OCI-LY7 (cell line): ENCODE data around the gene ARHGAP9. TPM values are rescaled to one million over a fixed set of nuclear protein-coding genes. Genes with fewer than 3 reads are reported as not detected.

Experiments
- BruUV-seq: library from RNA; stranded (reverse); fragments of 400-500 nt; replicated peaks from 2 replicates; lab custom pipeline; 2021; lab: Mats Ljungman, UMichigan
- CTCF ChIA-PET: fragments of 300-600 bp; sonication (Branson Sonifier 250); formaldehyde crosslinking; loops from one replicate; lab custom pipeline; 2022; ENCODE audit warnings: antibody characterized with exemption; ENCODE audit not compliant: unreplicated experiment; lab: Charles Lee
- POLR2A ChIA-PET: fragments of 300-600 bp; sonication (Branson Sonifier 250); formaldehyde crosslinking; loops from one replicate; lab custom pipeline; 2022; ENCODE audit warnings: antibody characterized with exemption; lab: Charles Lee
- DNase-seq: peaks from one replicate; pipeline ENCODE4 v3.0.0-alpha.2; 2015; ENCODE audit warnings: low spot score
- H2AFZ ChIP-seq: fragments of 200-600 bp; sonication (generic), shearing (Covaris generic); 2 replicates; pipeline ENCODE4 v1.6.1; 2014; ENCODE audit warnings: mild to moderate bottlenecking, antibody characterized with exemption, low read length, moderate library complexity
- H3K27ac ChIP-seq: fragments of 200-600 bp; sonication (generic); 2 replicates; pipeline ENCODE4 v1.5.1; 2014; ENCODE audit warnings: mixed run types, low read depth, mild to moderate bottlenecking, moderate library complexity, low read length, inconsistent platforms; ENCODE audit not compliant: poor library complexity, severe bottlenecking
- H3K36me3 ChIP-seq: fragments of 200-600 bp; sonication (generic); 2 replicates; pipeline ENCODE4 v1.6.1; 2014; ENCODE audit warnings: mild to moderate bottlenecking, antibody characterized with exemption, low read length, moderate library complexity, mixed read lengths; ENCODE audit not compliant: insufficient read depth
- H3K4me1 ChIP-seq: fragments of 200-600 bp; sonication (generic); 2 replicates; pipeline ENCODE4 v1.5.1; 2014; ENCODE audit warnings: mild to moderate bottlenecking, low read length; ENCODE audit not compliant: insufficient read depth, poor library complexity, severe bottlenecking
- H3K4me2 ChIP-seq: fragments of 200-600 bp; sonication (generic); 2 replicates; pipeline ENCODE4 v1.6.1; 2014; ENCODE audit warnings: mild to moderate bottlenecking, low read length
- H3K4me3 ChIP-seq: fragments of 200-600 bp; sonication (generic); 2 replicates; pipeline ENCODE4 v1.5.1; 2014; ENCODE audit warnings: mild to moderate bottlenecking, low read depth, low read length; ENCODE audit not compliant: poor library complexity, severe bottlenecking
- H3K79me2 ChIP-seq: fragments of 200-600 bp; sonication (generic); 2 replicates; pipeline ENCODE4 v1.6.1; 2016; ENCODE audit warnings: low read depth, mild to moderate bottlenecking, low read length, moderate library complexity, mixed read lengths; ENCODE audit not compliant: insufficient read depth
- H3K9me2 ChIP-seq: fragments of 200-600 bp; sonication (generic); 2 replicates; pipeline ENCODE4 v1.6.1; 2016; ENCODE audit warnings: mild to moderate bottlenecking, low read length, mixed read lengths; ENCODE audit not compliant: insufficient read depth
- H3K9me3 ChIP-seq: fragments of 200-600 bp; sonication (generic); 2 replicates; pipeline ENCODE4 v1.6.1; 2014; ENCODE audit warnings: mild to moderate bottlenecking, mixed run types, low read length, mixed read lengths
- H4K20me1 ChIP-seq: fragments of 200-600 bp; sonication (generic); 2 replicates; pipeline ENCODE4 v1.6.1; 2014; ENCODE audit warnings: mild to moderate bottlenecking, antibody characterized with exemption, low read length, moderate library complexity, mixed read lengths; ENCODE audit not compliant: insufficient read depth
- EZH2phosphoT487 ChIP-seq: fragments of 200-600 bp; sonication (generic); IDR thresholded peaks from 2 replicates; pipeline ENCODE4 v1.6.1; 2018; ENCODE audit warnings: low read depth, borderline replicate concordance, mild to moderate bottlenecking, mixed run types, antibody characterized with exemption, low read length, moderate library complexity, mixed read lengths
- intact Hi-C: fragments of 100-400 bp; cut with micrococcal nuclease; formaldehyde crosslinking; loops from one replicate; pipeline ENCODE4 v1.10.0; 2022; ENCODE audit not compliant: unreplicated experiment
- total RNA-seq, 2 experiments: library from RNA; depleted of rRNA in 1 of 2; stranded (reverse); fragments of >200 nt in 1 of 2; shearing (Covaris generic) in 1 of 2; gene quantifications; 2 replicates each; pipeline ENCODE4 v1.2.3, GENCODE V29; 2014 to 2022
- TF ChIP-seq, protein P1 (sequence below): fragments of 200-600 bp; sonication (generic); conservative IDR thresholded peaks from 2 replicates; pipeline ENCODE4 v1.5.1; 2014; ENCODE audit warnings: mild to moderate bottlenecking, antibody characterized with exemption, low read length, moderate library complexity, mixed read lengths

The ARHGAP9 gene
- total RNA-seq, 2 experiments from 2014 or later, result 66.2 to 111 TPM

DNA sequence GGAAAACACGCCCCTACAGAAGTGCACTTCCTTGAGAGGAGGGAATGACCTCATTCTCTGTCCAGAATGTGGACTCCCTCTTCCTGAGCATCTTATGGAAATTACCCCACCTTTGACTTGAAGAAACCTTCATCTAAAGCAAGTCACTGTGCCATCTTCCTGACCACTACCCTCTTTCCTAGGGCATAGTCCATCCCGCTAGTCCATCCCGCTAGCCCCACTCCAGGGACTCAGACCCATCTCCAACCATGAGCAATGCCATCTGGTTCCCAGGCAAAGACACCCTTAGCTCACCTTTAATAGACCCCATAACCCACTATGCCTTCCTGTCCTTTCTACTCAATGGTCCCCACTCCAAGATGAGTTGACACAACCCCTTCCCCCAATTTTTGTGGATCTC is 29.6 kb downstream of the ARHGAP9 start:
- intact Hi-C loops, result no loop called here
- no peaks in the 10 kb centered on the region for H3K9me3 ChIP-seq
- no peaks in the 10 kb centered on the region for H3K36me3 ChIP-seq
- H3K27ac ChIP-seq, result no peak overlapping the region
- ChIA-PET POLR2A (interaction anchor here (0.5 kb wide), 1 partner anchor 138 kb away, joined by 3 read pairs; no protein-coding TSS in a partner anchor), CTCF (interaction anchor here (0.7 kb wide), 1 partner anchor 9 kb away, joined by 4 read pairs; the partner anchor contains the start of gene GLI1)
- BruUV-seq, result no TSS peak
- H3K4me1 ChIP-seq, result peaks cover 19% of the 10 kb centered on the region
- H3K79me2 ChIP-seq, result no peaks in the 10 kb centered on the region
- no peak for DNase-seq
- H3K4me2 ChIP-seq, result no peak overlapping the region
- H3K9me2 ChIP-seq, result no peaks in the 10 kb centered on the region
- TF ChIP-seq, protein P1, sequence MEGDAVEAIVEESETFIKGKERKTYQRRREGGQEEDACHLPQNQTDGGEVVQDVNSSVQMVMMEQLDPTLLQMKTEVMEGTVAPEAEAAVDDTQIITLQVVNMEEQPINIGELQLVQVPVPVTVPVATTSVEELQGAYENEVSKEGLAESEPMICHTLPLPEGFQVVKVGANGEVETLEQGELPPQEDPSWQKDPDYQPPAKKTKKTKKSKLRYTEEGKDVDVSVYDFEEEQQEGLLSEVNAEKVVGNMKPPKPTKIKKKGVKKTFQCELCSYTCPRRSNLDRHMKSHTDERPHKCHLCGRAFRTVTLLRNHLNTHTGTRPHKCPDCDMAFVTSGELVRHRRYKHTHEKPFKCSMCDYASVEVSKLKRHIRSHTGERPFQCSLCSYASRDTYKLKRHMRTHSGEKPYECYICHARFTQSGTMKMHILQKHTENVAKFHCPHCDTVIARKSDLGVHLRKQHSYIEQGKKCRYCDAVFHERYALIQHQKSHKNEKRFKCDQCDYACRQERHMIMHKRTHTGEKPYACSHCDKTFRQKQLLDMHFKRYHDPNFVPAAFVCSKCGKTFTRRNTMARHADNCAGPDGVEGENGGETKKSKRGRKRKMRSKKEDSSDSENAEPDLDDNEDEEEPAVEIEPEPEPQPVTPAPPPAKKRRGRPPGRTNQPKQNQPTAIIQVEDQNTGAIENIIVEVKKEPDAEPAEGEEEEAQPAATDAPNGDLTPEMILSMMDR, result no peak
- no peak for TF ChIP-seq EZH2phosphoT487
- H3K4me3 ChIP-seq, result no peak overlapping the region
- H4K20me1 ChIP-seq, result no peaks in the 10 kb centered on the region
- no peak overlapping the region for H2AFZ ChIP-seq

DNA sequence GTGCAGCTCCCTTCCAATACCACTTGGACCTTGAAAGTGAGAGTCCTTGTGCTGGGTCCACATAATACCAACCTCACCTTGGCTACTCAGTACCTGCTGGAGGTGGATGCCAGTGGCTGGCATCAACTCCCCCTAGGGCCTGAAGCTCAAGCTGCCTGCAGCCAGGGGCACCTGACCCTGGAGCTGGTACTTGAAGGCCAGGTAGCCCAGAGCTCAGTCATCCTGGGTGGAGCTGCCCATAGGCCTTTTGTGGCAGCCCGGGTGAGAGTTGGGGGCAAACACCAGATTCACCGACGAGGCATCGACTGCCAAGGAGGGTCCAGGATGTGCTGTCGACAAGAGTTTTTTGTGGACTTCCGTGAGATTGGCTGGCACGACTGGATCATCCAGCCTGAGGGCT is 30.3 kb downstream of the ARHGAP9 start:
- H3K4me2 ChIP-seq, result no peak overlapping the region
- peaks cover 12% of the 10 kb centered on the region for H3K4me1 ChIP-seq
- DNase-seq, result no peak
- H3K79me2 ChIP-seq, result no peaks in the 10 kb centered on the region
- intact Hi-C loops, result no loop called here
- H3K4me3 ChIP-seq, result no peak overlapping the region
- no peaks in the 10 kb centered on the region for H3K9me2 ChIP-seq
- ChIA-PET POLR2A (interaction anchor here (0.5 kb wide), 1 partner anchor 137 kb away, joined by 3 read pairs; no protein-coding TSS in a partner anchor), CTCF (no interaction called here)
- no TSS peak for BruUV-seq
- no peak overlapping the region for H2AFZ ChIP-seq
- no peak for TF ChIP-seq EZH2phosphoT487
- TF ChIP-seq, protein P1, result no peak
- H3K36me3 ChIP-seq, result no peaks in the 10 kb centered on the region
- no peak overlapping the region for H3K27ac ChIP-seq
- H3K9me3 ChIP-seq, result no peaks in the 10 kb centered on the region
- no peaks in the 10 kb centered on the region for H4K20me1 ChIP-seq

DNA sequence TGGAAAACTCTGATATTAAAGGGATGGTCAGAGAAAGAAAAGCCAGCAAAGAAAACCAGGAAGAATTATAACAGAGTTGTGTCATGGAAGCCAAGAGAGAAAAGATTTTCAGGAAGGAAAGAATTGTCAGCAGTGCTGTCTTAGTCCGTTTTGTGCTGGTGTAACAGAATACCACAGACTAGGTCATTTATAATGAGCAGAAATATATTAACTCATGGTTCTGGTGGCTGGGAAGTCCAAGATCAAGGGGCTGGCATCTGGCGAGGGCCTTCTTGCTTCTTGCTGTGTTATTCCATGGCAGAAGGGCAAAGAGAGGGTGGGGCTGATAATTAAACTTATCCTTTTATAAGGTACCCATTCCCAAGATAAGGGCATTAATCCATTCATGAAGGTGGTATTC is 31.0 kb downstream of the ARHGAP9 start:
- Histone ChIP-seq H3K9me2 (no peaks in the 10 kb centered on the region), H3K4me1 (peaks cover 11% of the 10 kb centered on the region), H3K9me3 (no peaks in the 10 kb centered on the region), H3K4me2 (no peak overlapping the region), H3K79me2 (no peaks in the 10 kb centered on the region), H3K36me3 (no peaks in the 10 kb centered on the region), H4K20me1 (no peaks in the 10 kb centered on the region), H2AFZ (no peak overlapping the region), H3K4me3 (no peak overlapping the region), H3K27ac (no peak overlapping the region)
- TF ChIP-seq, protein P1, result no peak
- no peak for TF ChIP-seq EZH2phosphoT487
- ChIA-PET CTCF (no interaction called here), POLR2A (interaction anchor here (0.6 to 0.9 kb wide), 3 partner anchors 22 to 50 kb away, joined by 3 read pairs; no protein-coding TSS in a partner anchor)
- DNase-seq, result no peak
- BruUV-seq, result no TSS peak
- intact Hi-C loops, result no loop called here
